Measurements from ENCODE around the gene ADARB1.

The ADARB1 gene

DNA sequence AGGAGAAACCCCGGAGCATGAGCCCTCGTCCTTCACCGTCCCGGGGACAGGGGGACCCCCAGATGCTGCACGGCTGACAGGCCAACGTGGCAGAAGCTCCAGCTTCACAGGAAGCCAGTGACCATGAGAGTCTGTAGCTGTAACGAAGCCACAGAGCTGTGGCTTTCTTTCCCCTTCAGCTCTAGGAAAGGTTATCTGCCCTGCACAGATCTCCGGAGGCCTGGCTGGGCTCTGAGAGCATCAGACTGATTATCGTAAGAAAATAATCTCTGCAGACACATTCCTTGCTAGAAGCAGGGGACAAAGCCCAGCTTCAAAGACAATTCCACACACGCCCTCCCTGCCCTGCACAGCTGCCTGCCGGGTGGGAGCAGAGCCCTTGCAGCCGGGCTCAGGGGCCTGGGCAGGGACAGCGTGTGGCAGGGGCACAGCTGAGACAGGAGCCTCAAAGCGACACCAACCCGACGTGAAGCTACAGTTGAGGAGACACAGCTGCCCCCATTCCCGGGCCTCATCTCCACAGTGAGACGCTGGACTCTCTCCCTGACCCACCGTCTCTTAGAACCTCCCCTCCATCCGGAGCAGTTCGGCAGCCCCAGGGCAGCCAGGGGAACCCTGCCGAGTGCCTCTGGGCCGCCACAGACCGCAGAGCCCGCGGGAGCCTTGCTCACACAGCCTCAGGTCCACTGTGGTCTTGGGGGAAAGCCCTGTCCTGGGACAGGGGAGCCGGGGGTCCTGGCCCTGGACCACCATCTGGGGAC lies 182.7 kb downstream of the ADARB1 start:
- DNase-seq = no peak

GRCh38 chr21:45257673-45258341 lies 183.4 kb downstream of the ADARB1 start:
- no peak for DNase-seq

- no peak for DNase-seq
Measured at GRCh38 chr21:45258466-45258865, 184.1 kb downstream of the ADARB1 start.

DNA sequence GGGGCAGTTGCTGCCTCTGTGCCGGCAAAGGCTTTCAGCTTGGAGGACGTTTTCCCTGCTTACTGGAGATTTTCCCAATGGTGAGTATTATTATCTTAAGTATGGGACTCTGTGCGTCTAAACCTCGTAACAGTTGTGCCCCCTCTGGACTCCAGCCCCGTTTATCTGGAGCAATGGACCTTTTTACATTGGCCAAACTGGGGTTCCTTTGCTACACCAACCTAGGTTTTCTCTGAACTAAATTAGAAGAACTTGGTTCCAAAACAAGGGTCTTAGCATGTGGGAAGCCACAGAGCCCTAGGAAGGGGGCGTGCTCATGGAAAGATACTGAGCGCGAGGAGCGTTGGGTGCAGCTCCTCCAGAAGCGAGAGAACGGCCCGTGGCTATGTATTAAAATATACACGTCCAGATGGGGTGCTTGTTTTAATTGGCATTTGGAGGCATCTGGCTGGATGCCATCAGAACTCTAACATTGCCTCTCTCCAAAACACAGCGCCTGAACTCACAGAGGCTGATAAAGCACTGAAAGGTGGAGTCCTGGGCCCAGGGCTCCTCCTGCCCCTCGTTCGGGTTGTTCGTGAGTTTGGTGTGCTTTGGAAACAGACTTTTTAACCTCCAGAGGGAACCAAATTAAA lies 184.9 kb downstream of the ADARB1 start:
- DNase-seq = no peak

- DNase-seq = no peak
Measured at GRCh38 chr21:45260191-45260825, 185.9 kb downstream of the ADARB1 start.

- no peak for DNase-seq
Measured at GRCh38 chr21:45261093-45261492, 186.7 kb downstream of the ADARB1 start.

DNA sequence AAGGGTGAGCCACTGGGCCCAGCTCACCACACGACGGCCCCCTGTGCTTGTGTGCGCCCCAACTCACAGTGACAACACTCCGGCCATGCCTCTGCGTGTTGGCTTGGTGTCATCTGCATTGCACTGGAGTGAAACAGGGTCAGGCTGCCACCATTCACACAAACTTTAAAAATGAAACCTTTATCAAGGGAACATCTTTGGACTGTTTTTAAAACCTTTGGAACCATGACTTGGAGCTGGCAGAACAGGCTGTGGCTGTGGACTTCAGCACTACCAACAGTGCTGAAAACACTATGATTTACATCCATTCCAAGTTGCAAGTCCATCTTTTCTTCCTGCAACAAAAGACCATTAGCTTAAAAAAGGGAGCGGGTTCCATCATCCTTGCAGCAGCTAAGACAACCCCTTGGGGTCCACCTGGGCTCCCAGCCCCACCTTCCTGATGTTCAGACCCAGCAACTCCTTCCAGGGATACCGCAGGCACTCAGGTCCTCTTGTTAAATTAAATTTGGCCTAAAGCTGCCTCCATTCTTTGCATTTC lies 187.7 kb downstream of the ADARB1 start:
- no peak for DNase-seq

- no peak for DNase-seq
Measured at GRCh38 chr21:45262616-45263015, 188.2 kb downstream of the ADARB1 start.

- no peak for DNase-seq
Measured at GRCh38 chr21:45263534-45263933, 189.2 kb downstream of the ADARB1 start.

DNA sequence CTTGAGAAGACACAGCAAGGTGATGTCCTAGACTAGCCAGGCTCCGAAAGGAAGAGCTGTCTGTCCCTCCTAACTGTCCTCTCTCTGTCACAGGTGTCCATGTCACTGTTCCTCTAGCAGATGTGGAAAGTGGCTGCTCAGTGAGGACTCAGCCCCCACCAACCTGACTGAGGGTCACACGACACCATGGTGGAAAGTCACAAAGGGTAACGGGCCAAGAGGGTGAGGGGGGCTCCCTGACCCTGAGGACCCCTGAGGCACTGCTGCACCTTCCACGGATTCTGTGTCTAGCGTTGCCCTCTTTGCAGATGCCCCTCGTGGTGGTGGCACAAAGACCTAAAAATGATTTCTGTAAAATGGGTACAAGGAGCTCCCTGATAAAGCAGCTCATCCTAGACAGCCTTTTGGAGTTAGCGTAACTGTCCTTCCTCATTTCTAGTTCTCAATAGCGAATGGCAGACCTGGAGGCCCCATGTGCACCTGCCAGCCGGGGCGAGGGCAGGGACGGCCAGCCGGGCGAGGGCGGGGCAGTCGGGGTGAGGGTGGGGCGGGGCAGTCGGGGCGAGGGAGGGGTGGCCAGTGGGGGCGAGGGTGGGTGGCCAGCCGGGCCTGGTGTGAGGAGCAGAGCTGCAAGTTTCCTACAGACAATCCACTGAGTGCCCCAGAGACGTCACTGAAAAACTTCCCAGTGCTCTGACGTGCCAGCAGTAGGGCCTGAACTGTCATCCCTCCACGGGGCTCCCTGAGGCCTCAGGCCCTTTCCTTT lies 189.9 kb downstream of the ADARB1 start:
- DNase-seq = no peak

DNA sequence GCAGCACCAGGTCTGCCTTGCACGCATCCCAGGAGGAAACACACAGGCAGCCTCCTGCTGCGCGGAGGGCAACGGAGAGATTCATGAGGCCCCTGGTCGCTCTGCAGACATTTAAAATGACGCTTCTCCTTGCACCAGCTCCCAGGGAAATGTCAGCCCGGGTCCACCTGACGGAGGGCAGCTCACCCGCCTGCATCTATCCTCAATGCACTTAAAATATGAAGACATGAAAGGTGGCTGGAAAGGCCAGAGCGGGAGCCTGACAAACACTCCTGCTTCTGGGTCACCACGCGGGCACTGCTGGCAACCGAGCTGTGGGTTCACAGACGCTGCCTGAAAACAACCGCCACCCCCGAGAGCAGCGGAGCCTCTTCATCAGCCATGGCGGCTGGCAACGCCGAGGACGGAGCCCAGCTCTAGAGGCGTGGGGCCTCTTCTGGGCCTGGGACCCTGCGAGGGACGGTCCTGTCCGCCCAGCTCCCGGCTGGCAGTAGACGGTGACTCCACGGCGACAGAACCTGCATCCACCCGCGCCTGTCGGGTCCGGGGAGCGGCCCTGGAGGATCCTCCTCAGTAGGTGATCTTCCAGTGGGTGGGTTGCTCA lies 190.6 kb downstream of the ADARB1 start:
- no peak for DNase-seq

GRCh38 chr21:45265721-45266517 lies 191.5 kb downstream of the ADARB1 start:
- no peak for DNase-seq

DNA sequence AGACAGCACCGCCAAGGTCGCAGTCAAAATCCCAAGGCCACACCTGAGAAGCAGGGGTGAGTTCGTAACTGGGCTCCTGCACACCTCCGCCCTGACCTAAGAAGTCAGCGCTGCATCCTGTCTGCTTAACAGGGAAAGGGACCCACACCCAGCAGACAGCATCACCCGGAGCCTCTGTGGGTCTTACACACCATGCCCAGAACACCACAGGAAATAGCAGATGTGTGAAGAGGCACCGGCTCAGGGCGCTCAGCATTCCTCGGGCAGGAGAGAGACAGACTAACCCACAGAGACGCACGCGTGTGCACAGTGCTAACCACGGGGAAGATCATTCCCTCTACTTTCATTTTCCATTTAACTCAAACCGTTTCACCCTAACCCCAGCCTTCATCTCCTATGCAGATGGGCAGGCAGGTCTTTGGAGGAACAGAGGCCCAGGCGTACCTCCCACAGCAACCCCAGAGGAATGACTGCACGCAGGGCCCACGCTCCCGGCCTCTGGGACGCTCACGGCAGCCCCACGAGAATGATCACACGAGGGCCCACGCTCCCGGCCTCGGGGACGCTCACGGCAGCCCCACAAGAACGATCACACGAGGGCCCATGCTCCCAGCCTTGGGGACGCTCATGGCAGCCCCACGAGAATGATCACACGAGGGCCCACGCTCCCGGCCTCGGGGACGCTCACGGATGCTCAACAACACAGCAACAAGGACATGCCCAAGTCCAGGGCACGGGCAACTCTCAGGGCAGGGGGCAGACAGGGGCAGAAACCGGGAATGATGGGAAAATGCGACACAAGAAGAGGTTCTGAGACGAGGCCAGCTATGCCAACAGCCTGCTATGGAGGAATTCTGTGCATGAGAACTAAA lies 192.4 kb downstream of the ADARB1 start:
- DNase-seq = peak; percentile 39

DNA sequence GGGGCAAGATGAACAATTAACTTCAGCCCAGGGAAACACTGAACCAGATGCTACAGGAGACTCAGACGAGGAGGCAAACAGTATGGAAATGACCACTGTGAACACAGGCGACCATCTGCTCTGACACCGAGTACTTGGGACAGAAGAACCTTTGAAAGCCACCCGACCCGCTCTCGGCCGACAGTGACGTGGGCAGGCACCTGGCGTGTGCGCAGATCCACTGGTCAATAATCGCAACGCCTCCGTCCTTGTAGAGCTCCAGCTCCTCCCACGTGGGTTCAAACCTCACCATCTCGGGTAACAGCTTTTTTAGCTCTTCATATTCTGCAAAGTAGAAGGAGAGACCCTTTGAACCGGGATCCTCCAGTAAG lies 193.0 kb downstream of the ADARB1 start:
- no peak for DNase-seq

- DNase-seq = no peak
Measured at GRCh38 chr21:45269861-45270260, 195.5 kb downstream of the ADARB1 start.

- no peak for DNase-seq
Measured at GRCh38 chr21:45270306-45270821, 196.0 kb downstream of the ADARB1 start.
